NOMO-1 (cell line): ENCODE measurements around the gene FRMD6.
"Not testable (repeated sequence)": the region's sequence is repeated elsewhere in the genome, so short reads cannot be mapped to it uniquely, and the experiment has no call there.

Experiments used
- DNase-seq, 2 experiments: peaks; one replicate each; lab custom pipeline; 2025; ENCODE audit not compliant: unreplicated experiment in 2 of 2; lab: John Stamatoyannopoulos, UW

FRMD6 gene

DNA sequence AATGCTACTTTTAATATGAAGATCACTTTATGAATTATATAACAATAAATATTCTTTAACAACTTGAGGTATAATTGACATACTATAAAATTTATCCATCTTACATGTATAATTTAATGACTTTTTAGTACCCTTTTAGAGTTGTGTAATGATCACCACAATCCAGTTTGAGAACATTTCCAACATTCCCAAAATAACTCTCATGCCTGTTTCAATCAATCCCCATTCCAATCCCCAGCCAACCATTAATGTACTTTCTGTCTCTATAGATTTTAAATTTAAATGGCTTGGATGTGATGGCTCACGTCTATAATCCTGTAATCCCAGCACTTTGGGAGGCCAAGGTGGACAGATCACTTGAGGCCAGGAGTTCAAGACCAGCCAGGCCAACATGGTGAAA lies 23.5 kb upstream of the FRMD6 start:
- no peak for DNase-seq

- DNase-seq, result no peak
Observed at GRCh38 chr14:51630987-51631386, 20.7 kb upstream of the FRMD6 start.

- DNase-seq, result not testable (repeated sequence)
Observed at GRCh38 chr14:51633298-51633697, 18.4 kb upstream of the FRMD6 start.

DNA sequence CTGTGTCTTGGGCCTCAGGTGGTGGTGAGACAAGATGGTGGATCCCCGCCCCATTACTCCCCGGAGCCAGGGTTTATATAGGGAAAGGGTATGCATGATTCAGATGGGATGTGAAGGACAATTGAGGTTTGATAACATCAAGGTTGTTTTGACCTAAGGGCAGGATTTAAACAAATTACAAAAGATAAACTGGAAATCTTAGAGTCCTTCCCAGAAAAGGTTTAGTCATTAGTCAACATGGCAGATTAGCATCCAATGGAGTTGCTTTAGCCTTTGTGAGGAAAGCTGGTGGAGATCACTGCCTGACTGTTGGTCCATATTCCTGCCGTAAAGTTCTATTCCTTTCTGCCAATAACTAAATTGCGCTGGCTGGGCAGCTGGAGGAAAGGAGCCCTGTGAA lies 15.6 kb upstream of the FRMD6 start:
- DNase-seq, result no peak

- DNase-seq, result no peak
Observed at GRCh38 chr14:51638071-51638944, 13.4 kb upstream of the FRMD6 start.

DNA sequence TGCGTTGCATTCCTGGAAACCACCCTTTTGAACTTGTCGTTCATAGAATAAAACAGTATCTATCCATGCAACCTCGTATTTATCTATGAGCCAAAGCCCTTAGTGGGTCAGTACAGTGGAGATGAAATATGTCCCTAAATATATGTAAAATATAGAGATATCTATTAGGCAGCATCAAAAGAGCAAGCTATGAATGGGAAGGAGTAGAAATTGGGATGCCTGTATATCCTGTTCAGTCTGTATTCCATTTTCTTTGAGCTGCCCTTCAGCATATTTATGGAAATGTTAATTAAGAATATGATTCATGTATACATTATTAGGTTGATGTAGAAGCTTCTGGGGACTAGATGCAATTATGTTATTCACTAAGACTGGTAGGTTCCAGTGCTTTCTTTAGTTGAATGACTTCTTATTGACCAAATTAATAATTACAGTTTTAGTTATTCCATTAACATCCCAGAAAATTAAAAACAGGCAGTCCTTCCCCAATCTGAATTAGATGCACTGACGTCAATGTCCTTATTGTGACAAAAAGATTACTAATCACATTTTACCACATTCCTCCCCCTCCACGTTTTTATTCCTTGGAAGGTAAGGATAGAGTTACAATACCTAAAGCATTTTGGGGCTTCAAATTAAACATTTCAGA lies 11.9 kb upstream of the FRMD6 start:
- DNase-seq, result no peak

DNA sequence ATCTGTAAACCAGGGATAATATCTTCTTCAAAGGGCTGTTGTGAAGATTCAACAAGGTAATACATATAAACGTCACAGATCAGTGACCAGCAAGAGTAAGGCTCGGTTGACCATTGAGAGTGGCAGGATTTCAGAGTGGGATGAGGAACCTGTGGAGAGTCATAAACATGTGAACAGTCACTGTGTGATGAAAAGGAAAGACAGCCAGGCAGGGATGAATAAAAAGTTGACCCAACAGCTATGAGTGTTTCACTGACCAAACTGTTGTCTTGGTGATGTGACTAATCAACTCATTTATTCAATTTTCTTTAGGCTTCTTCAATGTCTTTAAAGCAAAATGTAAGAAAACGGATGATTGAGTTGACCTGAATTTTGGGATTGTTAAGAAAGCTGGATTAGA lies 8.6 kb upstream of the FRMD6 start:
- DNase-seq, result no peak

DNA sequence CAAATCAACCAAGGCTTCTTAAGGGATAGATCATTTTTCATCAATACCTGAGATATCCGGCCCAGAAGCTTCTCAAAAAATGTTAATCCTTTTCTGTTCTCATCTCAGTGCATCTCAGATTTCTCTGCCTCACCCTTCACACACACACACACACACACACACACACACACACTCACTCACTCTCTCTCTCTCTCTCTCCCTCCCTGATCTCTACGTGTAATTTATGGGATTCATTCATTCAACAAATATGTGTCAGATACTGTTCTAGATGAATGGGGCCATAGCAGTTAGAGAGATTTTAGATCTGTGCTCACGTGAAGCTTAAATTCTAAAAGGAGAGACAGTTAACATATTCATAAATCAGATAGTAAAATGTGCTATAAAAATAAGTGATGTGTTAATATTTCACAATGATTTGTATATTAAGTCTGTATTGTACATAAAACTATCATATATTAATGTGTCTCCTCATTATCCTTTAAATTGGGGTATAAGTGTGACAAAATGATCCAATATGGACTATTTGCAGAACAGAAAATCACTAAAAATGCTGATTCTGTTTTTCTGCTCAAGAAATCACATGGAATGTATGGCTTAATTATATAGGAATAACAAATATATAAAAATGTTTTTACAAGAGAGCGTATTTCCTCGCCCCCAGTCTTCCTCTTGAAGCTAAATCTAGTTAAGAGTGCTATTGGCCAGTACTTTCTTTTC lies 7.3 kb upstream of the FRMD6 start:
- DNase-seq, result no peak

DNA sequence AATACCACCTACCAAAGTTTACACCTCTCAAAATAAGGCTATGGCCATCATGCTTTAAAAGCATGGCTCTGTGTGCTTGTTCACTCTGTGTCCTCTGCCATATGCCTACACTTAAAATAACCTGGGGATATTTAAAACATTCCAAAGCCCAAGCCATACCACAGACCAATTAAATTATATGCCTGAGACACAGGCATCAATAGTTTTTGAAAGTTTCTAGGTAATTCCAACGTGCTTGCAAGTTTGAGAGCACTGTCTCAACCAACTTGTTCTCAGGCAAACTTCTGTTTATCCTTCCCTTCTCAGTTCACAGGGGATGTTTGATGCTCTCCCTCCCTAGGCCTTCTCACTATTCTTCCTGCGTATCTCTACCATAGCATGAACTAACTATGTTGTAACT lies 3.4 kb upstream of the FRMD6 start:
- DNase-seq, result no peak

- DNase-seq, result no peak
Observed at GRCh38 chr14:51650716-51651387, 858 bp upstream of the FRMD6 start.

DNA sequence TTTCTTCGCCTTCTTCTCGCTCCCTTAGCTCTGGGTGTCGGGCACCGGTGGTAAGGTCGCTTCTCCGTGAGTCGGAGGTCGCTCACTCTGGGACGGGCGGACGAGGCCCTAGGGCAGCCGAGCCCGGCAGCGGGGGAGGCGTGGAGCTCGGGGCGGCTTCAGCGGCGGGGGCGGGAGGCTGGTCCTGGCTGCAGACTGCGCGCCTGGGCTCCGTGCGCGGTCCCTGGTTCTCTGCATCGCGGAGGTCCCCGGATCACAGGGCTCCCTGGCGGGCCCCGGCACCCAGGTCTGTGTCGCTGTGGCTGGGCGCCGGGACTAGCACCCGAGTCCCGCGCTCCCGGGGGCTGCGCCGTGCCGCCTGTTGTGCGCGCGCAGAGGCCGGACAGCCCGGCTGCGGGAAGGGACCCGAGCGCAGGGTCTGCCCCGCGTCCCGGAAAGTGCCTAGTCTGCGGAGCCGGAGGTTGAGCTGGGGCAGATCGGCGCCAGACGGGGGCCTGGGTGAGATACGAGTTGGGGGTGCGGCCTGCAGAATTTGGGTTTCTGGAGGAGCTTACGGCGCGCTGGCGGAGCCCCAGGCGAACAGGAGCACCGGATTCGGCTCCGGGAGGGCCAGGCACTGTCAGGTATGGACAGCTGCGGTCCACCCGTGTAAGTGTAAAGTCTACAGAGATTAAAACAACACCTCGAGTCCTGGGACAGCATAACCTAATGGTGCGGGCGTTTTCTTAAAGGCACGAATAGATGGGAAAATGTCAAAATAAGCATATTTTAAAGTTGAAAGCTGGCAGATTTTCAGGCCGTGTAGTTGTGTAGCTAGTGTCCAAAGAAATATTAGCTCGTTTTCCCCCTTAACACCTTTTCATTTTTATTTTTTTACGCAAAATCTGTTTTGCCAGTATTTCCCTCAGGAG lies 713 bp downstream of the FRMD6 start:
- DNase-seq, result no peak

DNA sequence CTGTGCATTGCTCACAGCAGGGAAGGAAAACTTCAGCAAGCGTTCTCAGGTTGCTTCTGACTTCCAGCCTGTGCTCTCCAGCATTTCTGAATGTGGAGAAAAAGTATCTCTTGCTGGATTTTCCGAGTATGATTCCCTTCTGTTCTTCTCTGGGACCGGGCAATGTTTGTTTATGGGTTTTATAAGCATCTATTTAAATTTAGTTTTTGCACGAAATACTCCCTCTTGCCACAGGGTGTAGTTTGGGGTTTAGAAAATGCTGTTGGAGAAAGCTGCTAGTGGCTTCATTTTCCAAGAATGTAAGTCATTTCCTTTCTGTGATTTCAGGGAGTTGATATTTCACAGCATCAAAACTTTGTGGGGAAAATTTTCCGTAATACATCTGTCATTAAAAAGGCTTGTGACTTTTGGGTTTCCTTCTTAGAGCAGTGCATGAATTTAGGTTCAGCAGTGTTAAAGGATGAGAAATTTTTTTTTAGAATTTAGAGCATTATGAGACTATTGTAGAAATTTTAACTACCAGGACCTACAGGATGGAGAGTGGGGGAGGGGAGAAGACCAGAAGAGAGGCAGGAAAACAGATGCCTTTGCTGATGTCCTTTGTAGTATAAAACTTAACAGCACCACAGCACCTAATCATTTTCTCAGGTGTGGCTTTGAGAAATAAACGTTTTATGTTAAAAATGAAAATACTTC lies 1.5 kb downstream of the FRMD6 start:
- DNase-seq, result no peak

GRCh38 chr14:51653775-51654532 lies 2.2 kb downstream of the FRMD6 start:
- DNase-seq, result no peak

- no peak for DNase-seq
Observed at GRCh38 chr14:51654533-51654845, 2.8 kb downstream of the FRMD6 start.

DNA sequence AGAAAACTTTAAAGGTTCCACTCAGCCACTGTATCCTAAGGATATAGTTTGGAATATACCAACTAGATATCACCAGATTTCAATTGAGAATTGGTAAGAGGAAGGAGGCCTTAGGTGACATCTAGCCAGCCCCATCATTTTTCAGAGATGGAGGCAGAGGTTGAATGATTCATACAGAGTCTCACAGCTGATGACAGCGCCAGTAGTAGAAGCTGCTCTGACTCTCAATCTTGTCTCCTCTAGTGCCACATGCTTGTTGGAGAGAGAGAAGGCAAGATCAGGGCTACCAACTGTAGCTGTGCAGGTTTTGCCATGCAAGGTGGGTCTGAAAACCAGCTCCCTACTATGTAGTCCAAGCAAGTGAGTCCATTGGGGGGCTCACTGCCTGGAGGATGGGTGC lies 6.1 kb downstream of the FRMD6 start:
- DNase-seq, result no peak

DNA sequence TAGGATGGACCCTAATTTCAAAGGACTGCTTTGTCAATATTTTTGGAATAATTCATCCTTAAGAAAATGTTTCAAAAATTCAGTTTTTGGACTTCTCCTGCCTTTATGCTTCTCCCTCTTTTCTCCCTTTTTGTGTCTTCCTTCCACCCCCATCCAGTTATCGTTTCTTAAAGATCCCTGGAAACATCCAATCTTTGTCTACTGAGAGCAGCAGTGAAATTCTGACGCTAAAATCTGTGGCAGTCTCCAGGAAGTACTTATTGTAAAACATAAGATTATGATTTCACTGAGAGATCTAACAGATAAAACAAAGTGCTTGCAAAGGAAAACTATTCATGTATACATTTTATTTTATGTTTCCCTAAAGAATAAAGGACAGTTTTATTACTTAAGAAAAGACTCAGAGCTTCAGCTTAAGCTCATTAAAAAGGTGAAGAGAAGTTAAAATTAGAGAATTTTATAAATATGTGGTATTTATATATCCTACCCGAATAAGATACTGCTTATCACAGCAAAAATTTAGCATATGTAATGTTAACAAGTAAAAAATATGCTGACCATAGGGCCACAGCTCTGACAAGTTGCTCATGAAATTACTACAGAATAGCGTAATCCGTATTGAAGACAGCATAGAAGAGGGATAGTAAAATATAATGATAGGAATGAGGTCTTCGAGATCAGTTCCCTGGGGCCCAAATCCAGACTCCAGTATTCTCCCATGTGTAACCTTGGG lies 6.9 kb downstream of the FRMD6 start:
- DNase-seq, result no peak

- no peak for DNase-seq
Observed at GRCh38 chr14:51660741-51661140, 9.0 kb downstream of the FRMD6 start.

- no peak for DNase-seq
Observed at GRCh38 chr14:51661504-51661903, 9.8 kb downstream of the FRMD6 start.
